PC-9 (cell line): ENCODE data around the gene PDE4D. TPM values are rescaled to one million over a fixed set of nuclear protein-coding genes. Genes with fewer than 3 reads are reported as not detected.

ENCODE experiments used
- BruUV-seq: library from RNA; stranded (reverse); fragments of 400-500 nt; replicated peaks from 2 replicates; lab custom pipeline; 2021; lab: Mats Ljungman, UMichigan
- CTCF ChIA-PET: fragments of 300-600 bp; sonication (Branson Sonifier 250); formaldehyde crosslinking; loops from one replicate; lab custom pipeline; 2022; ENCODE audit warnings: antibody characterized with exemption; lab: Charles Lee
- POLR2A ChIA-PET: fragments of 300-600 bp; sonication (Branson Sonifier 250); formaldehyde crosslinking; loops from one replicate; lab custom pipeline; 2022; ENCODE audit warnings: antibody characterized with exemption; ENCODE audit not compliant: unreplicated experiment; lab: Charles Lee
- DNase-seq, 2 experiments: peaks; one replicate each; pipeline versions ENCODE4 v3.0.0 to v3.0.0-alpha.2; 2015 to 2022; ENCODE audit warnings: mixed read lengths in 1 of 2
- H2AFZ ChIP-seq: fragments of 200-600 bp; sonication (generic); 2 replicates; pipeline ENCODE4 v1.8.1; 2017; ENCODE audit warnings: antibody characterized with exemption
- H3F3A ChIP-seq: fragments of 200-600 bp; sonication (generic); 2 replicates; pipeline ENCODE4 v1.8.1; 2017; ENCODE audit warnings: antibody characterized with exemption, mild to moderate bottlenecking, low read depth; ENCODE audit not compliant: insufficient read depth
- H3K27ac ChIP-seq: fragments of 200-600 bp; sonication (generic); 2 replicates; pipeline ENCODE4 v1.6.1; 2016; ENCODE audit warnings: mixed run types
- H3K27me3 ChIP-seq: fragments of 200-600 bp; sonication (generic); 2 replicates; pipeline ENCODE4 v1.6.1; 2016; ENCODE audit warnings: low read depth, mixed run types; ENCODE audit not compliant: insufficient read depth
- H3K36me3 ChIP-seq: fragments of 200-600 bp; sonication (generic); 2 replicates; pipeline ENCODE4 v1.6.1; 2016; ENCODE audit warnings: low read depth, mixed run types
- H3K4me1 ChIP-seq: fragments of 200-600 bp; sonication (generic); replicated peaks from 2 replicates; pipeline ENCODE4 v1.6.1; 2016; ENCODE audit warnings: mixed run types; ENCODE audit not compliant: insufficient read depth
- H3K4me2 ChIP-seq: fragments of 200-600 bp; sonication (generic); 2 replicates; pipeline ENCODE4 v1.6.1; 2017; ENCODE audit warnings: mixed run types
- H3K4me3 ChIP-seq: fragments of 200-600 bp; sonication (generic); 2 replicates; pipeline ENCODE4 v1.6.1; 2016; ENCODE audit warnings: mixed run types
- H3K79me2 ChIP-seq: fragments of 200-600 bp; sonication (generic); 2 replicates; pipeline ENCODE4 v1.6.1; 2017; ENCODE audit warnings: low read depth, mixed run types
- H3K9me2 ChIP-seq: fragments of 200-600 bp; sonication (generic); 2 replicates; pipeline ENCODE4 v1.8.1; 2017; ENCODE audit warnings: mild to moderate bottlenecking; ENCODE audit not compliant: insufficient read depth
- H3K9me3 ChIP-seq: fragments of 200-600 bp; sonication (generic); 2 replicates; pipeline ENCODE4 v1.8.1; 2016; ENCODE audit warnings: low read depth; ENCODE audit not compliant: insufficient read depth
- H4K20me1 ChIP-seq: fragments of 200-600 bp; sonication (generic); 2 replicates; pipeline ENCODE4 v1.8.1; 2017; ENCODE audit not compliant: insufficient read depth
- CTCF ChIP-seq: fragments of 200-600 bp; sonication (generic); conservative IDR thresholded peaks from 2 replicates; pipeline ENCODE4 v1.6.1; 2017; ENCODE audit warnings: mixed run types, antibody characterized with exemption, mild to moderate bottlenecking, moderate library complexity
- EZH2 ChIP-seq: fragments of 200-600 bp; sonication (generic); IDR thresholded peaks from 2 replicates; pipeline ENCODE4 v1.8.0; 2017; ENCODE audit warnings: antibody characterized with exemption, low read depth
- intact Hi-C: fragments of 100-400 bp; cut with micrococcal nuclease; formaldehyde crosslinking; loops from one replicate; pipeline ENCODE4 v1.10.0; 2022; ENCODE audit not compliant: unreplicated experiment
- total RNA-seq: library from RNA; stranded (reverse); gene quantifications from 2 replicates; pipeline ENCODE4 v1.2.3, GENCODE V29; 2021

Gene PDE4D
- total RNA-seq, 1 experiment from 2014 or later = 9.8 TPM

DNA sequence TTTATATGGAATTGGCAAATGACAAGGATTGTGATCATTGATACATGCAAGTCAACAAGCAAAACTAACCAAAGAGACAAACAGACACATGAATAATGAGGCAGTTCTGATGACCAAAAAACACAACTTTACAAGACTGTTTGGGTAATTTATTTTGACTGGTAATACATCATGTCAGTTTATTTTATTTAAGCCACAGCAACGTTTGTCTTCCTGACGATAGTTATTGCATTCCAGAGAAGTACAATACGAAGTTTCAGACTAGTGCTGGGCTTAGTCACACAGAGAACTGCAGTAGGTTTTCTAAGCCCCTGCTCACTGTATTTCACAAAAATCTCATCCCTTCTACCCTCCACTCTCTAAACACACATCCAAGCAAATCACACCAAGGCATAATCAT, 796.4 kb downstream of the PDE4D start:
- Histone ChIP-seq H3K36me3 (no peaks in the 10 kb centered on the region), H3K79me2 (no peaks in the 10 kb centered on the region), H3K9me3 (no peaks in the 10 kb centered on the region), H3K27me3 (no peaks in the 10 kb centered on the region), H3K4me2 (no peak overlapping the region), H2AFZ (no peak overlapping the region), H4K20me1 (no peaks in the 10 kb centered on the region), H3K4me1 (no peaks in the 10 kb centered on the region; the same call in 1 of the 2 replicates), H3K9me2 (0 out of 2 replicates have a peak, but pooled peaks cover 4% of the 10 kb centered on the region), H3F3A (no peaks in the 10 kb centered on the region), H3K27ac (no peak overlapping the region), H3K4me3 (no peak overlapping the region)
- no peak for DNase-seq
- ChIA-PET CTCF (no interaction called here), POLR2A (no interaction called here)
- no TSS peak for BruUV-seq
- TF ChIP-seq EZH2 = no peak
- no peak for TF ChIP-seq CTCF
- intact Hi-C loops = no loop called here

DNA sequence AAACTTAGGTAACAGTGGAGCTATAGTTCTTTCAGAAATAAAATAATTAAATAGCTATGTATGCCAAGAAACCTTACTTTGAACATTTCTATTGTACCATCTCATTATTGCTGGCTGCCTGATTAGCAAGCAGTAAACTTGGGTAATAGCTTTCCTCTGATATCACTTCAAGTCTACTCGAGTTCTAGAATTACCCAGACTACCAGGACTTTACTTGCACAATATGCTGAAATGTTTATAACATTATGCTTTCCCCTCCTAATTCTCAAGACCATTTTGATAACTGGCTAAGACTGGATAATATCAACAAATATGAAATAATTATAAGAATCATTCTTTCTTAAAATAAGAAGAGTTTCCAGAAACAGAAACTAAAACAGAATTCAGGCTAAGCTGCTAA, 798.0 kb downstream of the PDE4D start:
- H3K79me2 ChIP-seq = no peaks in the 10 kb centered on the region
- H4K20me1 ChIP-seq = no peaks in the 10 kb centered on the region
- DNase-seq = no peak
- H3K9me3 ChIP-seq = no peaks in the 10 kb centered on the region
- TF ChIP-seq EZH2 (no peak), CTCF (no peak)
- ChIA-PET POLR2A (interaction anchor here (0.6 kb wide), 1 partner anchor 60 kb away, joined by 3 read pairs; no protein-coding TSS in a partner anchor), CTCF (no interaction called here)
- H3K36me3 ChIP-seq = no peaks in the 10 kb centered on the region
- no peak overlapping the region for H3K4me3 ChIP-seq
- H3F3A ChIP-seq = no peaks in the 10 kb centered on the region
- 0 out of 2 replicates have a peak, but pooled peaks cover 4% of the 10 kb centered on the region for H3K9me2 ChIP-seq
- H3K4me2 ChIP-seq = no peak overlapping the region
- H3K4me1 ChIP-seq = no peaks in the 10 kb centered on the region; the same call in 1 of the 2 replicates
- H2AFZ ChIP-seq = no peak overlapping the region
- intact Hi-C loops = no loop called here
- no peaks in the 10 kb centered on the region for H3K27me3 ChIP-seq
- no TSS peak for BruUV-seq
- no peak overlapping the region for H3K27ac ChIP-seq

DNA sequence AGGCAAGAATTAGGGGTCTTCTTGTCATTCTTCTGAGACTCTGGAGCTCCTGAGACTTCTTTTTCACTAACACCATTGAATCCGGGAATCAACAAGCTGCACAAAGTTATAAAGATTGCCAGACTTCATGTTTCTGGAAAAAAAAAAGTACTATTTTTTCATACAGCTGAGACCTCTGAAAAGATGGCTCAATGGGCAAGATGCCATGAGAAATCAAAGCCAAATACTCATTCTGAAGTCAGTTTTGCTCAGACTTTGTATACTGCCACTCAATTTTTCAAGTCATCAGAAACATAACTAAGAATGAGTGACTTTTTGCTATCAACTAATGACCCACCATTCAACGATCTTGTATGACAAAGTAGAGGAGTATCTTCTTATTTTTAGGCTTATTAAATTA, 798.7 kb downstream of the PDE4D start:
- no peak for DNase-seq
- Histone ChIP-seq H3K4me2 (no peak overlapping the region), H3F3A (no peaks in the 10 kb centered on the region), H3K9me3 (no peaks in the 10 kb centered on the region), H3K79me2 (no peaks in the 10 kb centered on the region), H3K27me3 (no peaks in the 10 kb centered on the region), H3K36me3 (no peaks in the 10 kb centered on the region), H3K4me1 (no peaks in the 10 kb centered on the region; the same call in 1 of the 2 replicates), H2AFZ (no peak overlapping the region), H3K4me3 (no peak overlapping the region), H3K27ac (no peak overlapping the region), H3K9me2 (0 out of 2 replicates have a peak, but pooled peaks cover 4% of the 10 kb centered on the region), H4K20me1 (no peaks in the 10 kb centered on the region)
- ChIA-PET POLR2A (no interaction called here), CTCF (interaction anchor here (0.7 kb wide), 1 partner anchor 35 kb away, joined by 5 read pairs; no protein-coding TSS in a partner anchor)
- intact Hi-C loops = no loop called here
- TF ChIP-seq CTCF = no peak
- no peak for TF ChIP-seq EZH2
- BruUV-seq = no TSS peak
